ENCODE data around the gene PFDN4.

Gene PFDN4

DNA sequence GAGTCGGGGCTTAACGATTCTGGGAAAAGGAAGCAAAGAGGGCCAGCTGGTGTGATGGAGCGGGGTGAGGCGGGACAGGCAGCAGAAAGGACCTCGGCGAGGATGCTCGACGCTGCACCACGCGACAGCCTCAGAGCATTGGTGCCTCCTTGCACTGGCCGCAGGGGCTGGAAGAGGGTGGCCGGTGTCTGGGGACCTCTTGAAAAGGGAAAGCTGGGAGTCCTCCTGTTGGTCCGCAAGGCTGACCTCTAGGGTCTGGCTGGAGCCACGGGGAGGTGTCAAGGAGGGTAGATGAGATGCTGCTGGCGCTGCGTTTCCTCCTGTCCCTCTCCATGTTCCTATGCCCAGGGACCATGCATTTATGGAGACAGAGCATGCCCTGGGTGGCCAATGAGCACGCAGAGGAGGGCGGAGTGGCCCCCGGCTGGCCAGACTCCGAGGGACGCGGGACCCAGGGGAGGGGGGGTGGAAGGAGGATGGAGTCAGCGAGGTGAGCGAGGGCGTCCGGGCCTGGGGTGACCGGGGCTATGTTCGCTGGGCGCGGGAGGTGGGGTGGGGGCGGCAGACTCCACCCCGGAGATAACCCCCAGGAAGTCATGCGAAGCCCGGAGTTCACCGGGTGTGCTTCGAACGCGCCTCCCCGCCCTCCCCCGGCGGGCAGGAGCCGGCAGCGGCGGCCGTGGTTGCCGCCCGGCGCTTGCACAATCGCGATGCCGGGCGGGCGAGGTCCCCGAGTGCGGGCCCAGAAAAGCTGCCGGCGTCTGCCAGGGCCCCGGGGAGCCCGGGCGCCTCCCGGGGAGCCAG is 34.0 kb upstream of the PFDN4 start, which contains the start of gene CYP24A1:
CYP24A1 (minus strand) TSS at position 334 of the 804 bp plus-strand sequence. CDS start 407 bp downstream, outside the sequence.
- DNase-seq (ENCODE audit: extremely low read depth in 1 of 2, low read depth in 1 of 2) = no peak

DNA sequence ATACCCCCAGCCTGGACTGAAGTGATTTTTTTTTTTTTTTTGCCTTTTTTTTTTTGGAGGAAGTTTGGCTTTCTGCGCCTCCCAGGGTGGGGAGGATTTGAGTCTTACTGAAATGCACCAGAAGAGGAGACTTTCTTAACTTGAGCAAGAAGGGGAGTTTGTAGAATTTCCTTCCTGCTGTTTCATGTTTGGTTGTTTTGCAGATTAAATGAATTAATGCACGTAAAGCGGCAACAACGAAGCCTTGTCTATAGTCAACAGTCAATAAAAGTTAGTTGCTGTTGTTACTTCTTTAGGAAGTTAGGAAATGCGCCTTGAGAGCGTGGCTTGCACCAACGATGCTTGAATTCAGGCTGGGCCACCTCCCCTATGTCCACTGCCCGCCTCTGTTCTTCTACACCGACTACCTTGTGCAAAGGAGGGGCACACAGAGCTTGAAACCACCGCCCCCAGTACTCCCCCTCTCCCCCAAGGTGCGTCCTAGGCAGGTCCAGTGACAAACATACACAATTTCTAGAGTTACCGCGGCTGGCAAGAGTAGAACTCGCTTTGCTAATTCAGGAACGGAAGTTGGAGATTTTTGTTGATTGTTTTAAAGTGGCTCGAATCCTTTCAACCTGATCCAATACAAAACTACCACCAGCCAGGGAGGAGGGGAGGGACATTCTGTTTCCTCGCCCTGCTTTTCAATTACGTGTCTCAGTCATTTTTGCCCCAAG is 33.3 kb upstream of the PFDN4 start:
- DNase-seq (ENCODE audit: extremely low read depth in 1 of 2, low read depth in 1 of 2) = no peak

DNA sequence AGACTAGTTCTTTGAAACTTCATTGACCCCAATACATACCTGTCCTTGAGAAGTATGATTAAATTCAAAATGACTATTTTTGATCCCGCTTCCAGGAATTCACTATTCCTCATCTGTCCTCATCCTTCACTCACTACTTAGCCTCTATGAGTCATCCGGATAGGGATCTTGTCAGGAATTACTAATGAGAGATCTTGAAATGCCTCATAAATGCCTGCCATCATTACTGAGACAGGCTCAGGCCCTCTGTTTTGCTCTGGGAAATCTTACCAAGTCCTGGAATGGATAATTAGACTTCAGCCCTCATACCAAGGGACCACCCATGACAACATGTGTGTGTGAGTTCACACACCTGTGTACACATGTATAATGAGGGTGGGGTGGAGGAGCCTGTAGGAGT is 31.3 kb upstream of the PFDN4 start:
- DNase-seq (ENCODE audit: extremely low read depth in 1 of 2, low read depth in 1 of 2) = no peak

DNA sequence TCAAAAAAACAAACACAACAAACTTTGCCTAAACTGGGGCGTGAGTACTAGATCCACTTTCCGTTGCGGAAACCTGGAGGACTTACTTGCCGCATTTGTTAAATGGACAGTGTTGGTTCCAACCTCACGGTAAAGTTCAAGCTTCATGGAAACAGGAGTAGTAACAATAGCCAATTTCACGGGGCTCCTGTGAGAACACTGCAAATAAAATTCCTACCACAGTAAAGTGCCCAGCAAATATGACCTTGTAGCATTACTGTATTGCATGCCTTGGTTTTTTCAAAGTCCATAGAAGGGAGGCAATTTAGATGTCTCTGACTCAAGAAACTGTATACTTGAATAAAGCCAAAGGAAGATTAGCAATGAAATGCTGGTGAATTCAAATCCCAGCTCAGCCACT is 30.5 kb upstream of the PFDN4 start:
- DNase-seq (ENCODE audit: extremely low read depth in 1 of 2, low read depth in 1 of 2) = no peak

DNA sequence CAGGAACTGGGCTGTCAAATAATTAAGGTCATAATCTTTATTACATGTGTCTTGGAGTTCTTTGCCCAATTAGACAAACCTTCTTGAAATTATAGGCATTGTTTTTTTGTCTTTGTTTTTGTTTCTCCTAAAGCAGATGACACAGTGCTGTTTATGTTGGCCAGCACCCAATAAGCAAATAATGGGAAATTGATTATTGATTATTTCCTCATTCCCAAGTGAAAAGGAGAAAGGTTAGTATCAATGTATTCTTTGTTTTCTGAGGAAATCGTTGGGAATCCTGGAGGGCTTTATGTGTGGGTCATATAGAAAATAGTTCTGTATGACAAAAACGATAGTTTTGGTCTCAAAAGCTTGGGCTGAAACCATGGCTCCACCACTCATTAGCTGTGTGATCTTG is 29.6 kb upstream of the PFDN4 start:
- no peak for DNase-seq (ENCODE audit: extremely low read depth in 1 of 2, low read depth in 1 of 2)

DNA sequence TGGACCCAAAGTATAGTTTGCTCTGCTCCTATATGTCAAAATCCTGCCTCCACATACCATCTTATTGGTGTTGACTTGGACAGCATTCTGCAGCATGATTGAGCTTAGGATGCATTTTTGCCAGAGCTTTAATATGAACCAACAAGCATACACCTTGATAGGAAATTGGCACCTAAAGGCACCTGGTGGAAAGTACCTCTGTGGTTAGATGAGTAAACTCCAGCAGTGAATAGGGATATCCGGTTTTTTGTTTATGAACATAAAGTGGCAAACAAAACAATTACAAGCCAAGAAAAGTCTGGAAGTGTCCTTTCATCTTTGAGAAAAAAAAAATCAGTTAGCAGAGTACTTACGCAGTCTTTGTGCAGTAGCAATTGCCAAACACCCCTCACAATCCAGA is 27.9 kb upstream of the PFDN4 start:
- DNase-seq (ENCODE audit: extremely low read depth in 1 of 2, low read depth in 1 of 2) = no peak

DNA sequence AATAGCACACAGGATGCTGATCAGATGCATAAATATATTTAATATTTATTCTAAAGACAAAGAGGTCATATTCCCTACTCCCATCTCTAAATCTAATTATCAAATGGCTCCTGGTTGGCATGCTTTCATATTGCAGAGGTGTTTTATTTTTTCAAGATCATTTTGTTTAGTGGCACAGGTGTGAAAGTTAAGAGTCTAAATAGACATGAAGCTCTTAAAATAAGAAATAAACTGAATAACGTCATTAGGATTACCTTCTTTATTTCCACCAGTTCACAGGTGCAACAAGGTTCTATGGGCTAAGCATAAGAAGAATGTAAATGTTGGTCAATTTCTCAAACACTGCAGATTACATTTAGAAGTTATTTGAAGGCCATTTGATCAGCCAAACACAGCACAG is 27.0 kb upstream of the PFDN4 start:
- DNase-seq (ENCODE audit: extremely low read depth in 1 of 2, low read depth in 1 of 2) = no peak

DNA sequence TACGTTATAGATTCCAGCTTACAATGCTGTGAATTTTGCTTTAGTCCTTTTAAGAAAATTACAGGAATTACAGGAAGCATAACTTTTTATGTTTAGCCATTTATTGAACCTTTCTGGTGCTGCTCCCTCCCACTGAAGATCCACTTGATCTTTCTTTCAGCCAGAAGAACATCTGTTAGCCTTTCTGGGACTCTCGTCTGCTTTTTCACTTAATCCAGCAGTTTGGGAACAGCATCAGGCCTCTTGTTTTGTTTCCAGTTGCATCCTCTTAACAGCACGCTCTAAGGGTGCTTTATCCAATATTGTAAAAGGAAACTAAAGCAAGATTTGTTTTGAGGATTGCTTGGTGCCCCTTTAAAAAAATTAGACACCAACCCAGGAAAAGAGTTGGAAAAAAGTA is 23.8 kb upstream of the PFDN4 start:
- no peak for DNase-seq (ENCODE audit: extremely low read depth in 1 of 2, low read depth in 1 of 2)

DNA sequence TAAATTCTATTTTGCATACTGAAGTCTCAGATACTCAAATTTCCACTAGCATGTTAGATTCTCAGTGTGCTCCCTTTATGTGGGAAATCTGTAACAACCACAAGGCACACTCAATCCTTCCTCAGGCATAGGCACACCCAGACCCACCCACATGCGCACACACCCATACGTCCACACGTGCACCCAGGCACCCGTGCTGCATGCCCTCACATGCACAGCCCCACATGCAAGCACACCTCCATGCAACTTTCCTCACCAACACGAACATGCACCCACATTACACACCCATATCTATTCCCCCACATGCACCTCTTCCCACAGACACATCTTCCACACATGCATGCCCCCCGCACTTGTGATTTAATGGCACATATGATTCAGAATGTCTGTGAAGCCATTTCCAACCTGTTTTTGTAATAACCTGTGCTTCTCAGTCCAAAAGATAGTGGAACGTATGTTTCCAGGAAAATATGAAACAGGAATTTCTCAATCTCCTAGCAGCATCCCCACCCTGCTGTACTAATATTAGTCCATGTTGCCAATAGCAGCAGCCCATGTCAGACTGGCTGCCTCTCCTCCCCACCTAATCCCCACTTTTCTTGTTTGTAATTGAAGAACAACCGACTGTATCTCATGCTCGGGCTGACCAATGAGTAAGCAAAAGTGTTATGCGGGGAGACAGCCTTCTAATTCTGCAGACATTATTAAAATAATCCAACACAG is 22.8 kb upstream of the PFDN4 start:
- DNase-seq (ENCODE audit: extremely low read depth in 1 of 2, low read depth in 1 of 2) = no peak

DNA sequence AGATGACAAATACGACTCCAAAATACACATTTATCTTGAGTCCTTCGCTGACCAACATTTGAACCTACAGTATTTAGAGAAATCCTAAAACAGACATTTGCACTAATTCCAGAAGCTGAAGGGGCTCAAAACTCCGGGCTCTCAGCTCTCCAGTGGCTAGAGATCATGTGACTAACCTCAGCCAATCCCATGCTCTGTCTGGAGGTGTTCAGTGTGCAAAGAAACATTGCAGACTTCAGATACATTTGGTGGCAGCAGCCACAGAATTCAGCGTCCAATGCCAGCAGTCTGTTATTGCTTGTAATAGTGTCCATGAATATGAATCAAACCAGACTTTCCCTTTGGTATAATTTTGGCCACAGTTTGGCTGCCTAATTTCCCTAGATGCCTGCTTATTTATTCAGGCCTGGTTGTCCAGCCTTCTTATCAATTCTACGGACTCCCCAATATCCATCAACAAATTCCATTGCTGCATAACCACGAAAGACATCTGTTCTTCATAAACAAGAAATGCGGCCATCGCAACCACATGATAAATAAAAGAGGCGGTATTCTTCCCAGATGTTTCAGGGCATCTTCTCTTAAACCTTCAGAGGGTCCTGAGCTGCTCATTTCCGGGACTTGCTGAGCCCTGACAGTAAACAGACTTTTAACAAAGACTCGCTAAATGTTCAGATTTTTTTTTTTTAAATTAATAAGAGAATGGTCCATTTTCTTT is 19.6 kb upstream of the PFDN4 start:
- no peak for DNase-seq (ENCODE audit: extremely low read depth in 1 of 2, low read depth in 1 of 2)

DNA sequence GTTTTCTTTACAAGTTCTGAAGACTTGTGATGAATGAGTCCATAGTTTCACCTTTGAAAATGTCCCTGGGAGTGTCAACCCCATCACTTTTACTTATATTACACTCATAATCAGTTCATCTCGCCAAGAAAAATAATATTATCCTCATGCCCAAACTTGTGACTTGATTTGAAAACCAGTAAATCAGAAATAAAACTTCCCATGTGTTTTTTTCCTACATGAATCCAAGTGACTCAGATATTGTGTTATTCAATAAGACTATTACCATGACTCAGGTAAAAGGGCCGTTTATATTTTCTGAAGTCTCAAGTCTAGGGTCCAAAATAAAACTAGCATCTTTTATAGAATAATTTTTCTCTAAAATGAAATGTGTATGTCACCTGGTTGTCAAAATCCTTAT is 18.3 kb upstream of the PFDN4 start:
- DNase-seq (ENCODE audit: extremely low read depth in 1 of 2, low read depth in 1 of 2) = no peak

DNA sequence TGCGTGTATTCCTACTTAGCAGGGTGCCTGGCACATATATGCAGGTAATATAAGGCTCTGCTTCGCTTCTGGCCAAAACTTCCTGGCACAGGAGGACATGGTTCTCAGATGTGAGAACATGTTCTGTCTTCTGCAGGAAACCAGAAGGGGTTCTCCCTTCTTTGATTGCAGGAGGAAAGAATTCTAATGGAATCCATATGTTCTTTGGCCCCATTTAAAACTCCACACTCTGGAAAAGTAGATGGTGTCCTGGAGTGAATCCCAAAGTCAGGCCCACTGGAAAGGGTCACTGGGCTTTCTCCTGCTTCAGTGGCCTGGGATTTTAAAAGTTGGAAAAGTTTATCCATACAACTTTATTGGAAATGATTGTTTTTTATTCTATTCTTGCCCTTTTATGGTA is 17.7 kb upstream of the PFDN4 start:
- DNase-seq (ENCODE audit: extremely low read depth in 1 of 2, low read depth in 1 of 2) = no peak

DNA sequence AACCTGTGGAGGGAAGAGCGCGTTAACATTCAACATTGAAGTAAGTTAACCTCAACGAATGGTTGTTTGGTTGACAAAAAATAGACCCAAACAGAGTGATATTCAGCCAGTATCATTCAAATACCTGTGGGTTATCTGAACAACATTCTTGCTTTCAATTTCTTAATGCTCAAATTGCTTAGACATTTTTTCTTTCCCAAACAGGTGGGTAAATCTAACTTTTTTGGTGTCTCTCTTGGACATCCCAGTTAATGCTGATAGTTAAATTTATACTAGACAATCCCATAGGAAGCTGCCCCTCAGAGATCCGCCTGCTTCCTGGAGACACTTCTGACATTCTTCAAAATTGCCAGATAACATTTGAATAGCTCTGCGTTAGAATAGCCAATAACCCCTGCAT is 14.1 kb upstream of the PFDN4 start:
- no peak for DNase-seq (ENCODE audit: extremely low read depth in 1 of 2, low read depth in 1 of 2)

DNA sequence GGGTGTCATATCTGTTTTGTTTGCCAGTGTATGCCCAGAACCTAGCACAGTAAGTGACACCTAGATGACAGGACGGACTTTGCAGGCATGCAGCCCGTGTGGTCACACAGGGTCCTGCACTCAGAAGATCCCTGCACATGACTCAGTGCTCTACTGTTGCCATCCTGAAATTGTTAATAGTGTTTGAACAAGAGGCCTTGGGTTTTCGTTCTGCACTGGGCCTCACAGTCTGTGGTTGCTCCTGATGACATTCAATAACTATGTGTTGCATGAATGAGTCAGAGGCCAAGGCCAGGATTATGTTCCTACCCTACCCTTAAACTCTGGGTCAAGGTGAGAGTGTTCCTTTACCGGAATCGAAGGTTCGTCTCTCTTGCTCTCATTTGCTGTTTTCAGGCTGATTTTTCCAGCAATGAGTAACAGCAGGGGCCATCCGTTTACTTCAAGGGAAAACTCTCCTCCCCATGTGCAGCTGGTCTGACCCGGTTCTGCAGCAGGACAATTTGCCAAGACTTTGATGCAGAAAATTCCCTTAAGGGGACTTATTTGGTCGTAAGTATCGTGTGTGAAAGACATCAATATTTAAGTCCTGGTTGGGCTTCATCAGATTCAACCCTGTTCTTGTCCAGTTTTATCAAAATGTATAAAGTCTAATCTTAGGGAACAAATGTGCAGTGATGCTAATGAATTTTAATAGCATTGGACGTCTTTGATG is 13.0 kb upstream of the PFDN4 start:
- no peak for DNase-seq (ENCODE audit: extremely low read depth in 1 of 2, low read depth in 1 of 2)

DNA sequence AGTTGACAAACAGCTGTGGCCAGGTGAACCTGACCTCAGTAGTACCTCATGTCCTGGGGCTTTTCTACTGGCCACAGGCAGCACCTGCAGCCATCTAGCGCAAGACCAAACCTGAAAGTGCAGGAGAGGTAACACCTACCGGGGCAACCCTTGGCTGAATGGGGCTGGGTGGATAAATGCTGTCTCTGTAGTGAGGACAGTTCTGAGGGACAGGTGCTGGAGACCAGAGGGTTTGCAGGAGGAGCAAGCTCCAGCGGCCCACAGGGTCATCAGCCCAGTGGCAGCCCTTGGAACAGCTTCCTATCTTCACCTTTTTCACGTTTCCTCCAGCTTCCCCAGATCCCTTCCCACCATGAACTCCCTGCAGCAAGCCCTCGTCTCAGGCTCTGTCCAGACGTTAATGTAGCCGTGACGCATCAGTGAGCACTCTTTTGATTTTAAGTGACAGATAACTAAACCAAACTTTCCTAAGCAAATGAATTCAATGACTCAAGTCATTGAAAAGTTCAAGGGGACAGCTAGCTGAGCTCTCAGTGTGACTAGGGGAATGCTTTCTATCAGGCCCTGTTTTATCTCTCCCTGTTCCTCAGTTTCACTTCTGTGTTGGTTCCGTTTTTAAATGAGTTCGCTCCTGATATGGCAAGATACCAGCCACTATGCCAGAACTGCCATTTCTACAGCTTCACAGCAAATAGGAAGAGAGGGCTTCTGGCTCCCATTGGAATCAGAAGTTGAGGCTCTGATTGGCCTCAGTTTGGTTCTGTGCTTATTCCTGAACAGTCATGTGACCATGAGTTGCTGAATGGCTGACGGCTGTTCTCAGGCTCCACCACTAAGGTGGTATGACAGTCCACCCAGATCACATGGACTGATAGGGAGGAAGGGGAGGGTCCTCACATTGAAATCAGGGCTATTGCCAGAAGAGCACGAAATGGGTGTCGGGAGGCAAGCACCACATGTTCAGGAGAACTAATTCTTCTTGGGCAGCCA is 12.1 kb upstream of the PFDN4 start:
- DNase-seq (ENCODE audit: extremely low read depth in 1 of 2, low read depth in 1 of 2) = no peak

DNA sequence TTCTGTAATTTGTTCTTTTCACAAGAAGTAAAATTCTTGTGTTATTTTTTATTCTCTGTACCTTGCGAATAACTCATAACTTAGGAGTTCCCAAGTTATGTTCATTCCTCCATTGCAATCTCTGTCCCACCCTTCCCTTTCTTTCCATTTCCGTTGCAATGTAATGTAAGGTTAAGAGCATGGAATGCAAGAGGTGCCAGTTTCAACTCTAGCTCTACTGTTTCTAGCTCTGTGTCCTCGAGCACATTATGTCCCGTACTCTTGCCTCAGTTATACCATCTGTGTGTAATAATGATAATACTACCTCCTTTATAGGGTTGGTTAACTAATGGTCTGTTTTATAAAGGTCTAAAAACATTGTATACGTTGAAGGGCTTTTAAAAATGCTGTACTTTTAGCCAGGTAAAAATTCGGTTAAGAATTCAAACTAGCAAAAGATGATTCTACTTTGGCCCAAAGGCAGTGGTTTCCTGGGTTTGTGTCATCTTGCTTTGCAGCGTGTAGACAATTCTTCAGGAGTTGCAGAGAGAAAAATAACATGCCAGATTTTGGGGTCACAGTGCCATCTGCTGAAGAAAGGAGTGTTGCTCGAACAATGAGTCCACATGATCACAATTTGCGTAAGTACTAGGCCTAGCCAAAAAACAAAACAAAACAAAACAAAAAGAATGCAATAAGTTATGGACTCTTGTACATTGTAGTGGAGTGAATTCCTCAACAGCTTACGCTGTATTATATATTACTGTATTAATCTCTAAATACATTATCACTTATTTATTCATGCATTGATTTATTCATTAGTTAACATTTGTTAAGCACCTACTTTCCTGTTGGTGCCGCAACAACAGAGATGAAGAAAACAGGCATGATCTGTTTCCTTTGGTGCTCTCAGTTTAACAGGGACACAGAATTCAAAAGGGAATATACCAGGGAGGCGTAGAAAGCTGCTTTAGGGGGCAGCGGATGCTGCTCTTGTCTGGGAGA is 10.0 kb upstream of the PFDN4 start:
- no peak for DNase-seq (ENCODE audit: extremely low read depth in 1 of 2, low read depth in 1 of 2)

DNA sequence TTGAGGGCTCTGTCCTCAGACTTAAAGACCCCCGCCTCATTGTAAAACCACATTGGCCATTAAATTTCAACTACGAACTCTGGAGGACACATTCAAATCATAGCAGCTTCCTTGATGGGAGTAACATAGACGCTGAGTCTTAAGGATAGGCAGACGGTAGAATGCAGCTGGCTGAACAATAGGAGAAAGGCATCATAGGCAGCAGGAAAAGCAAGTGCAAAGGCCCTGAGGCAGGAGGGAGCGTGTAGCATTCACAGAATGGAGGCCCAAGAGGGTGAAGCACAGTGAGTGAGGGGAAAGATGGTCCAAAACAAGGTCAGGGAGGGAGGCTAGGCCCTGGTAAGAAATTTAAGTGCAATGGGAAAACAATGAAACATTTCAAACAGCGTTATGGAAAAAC is 8.6 kb upstream of the PFDN4 start:
- DNase-seq (ENCODE audit: extremely low read depth in 1 of 2, low read depth in 1 of 2) = no peak

DNA sequence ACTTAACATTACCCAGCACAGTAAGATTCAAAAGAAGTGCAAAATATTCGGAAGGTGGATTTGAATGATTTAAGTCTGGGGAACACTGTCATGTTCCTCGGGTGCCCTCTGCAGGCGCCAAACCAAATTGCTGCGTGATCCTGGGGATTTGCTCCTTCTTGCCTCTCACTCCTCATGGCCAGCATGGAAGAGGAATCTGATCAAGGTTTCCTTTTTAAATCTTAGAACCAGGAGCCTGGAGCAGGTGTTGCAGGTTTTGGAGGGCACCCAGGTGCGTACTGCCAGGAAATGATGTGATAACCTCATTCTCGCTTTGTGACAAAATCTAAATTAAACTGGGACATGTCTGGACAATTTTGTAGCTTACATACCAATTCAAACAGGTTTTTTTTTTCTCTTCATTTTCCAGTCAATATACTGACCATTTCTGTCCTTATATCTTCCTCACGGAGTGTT is 8.1 kb upstream of the PFDN4 start:
- DNase-seq (ENCODE audit: extremely low read depth in 1 of 2, low read depth in 1 of 2) = peak; percentile 32 to 37
